ENCODE results near the gene ATXN8OS.
"Not testable (repeated sequence)": the region's sequence is repeated elsewhere in the genome, so short reads cannot be mapped to it uniquely, and the experiment has no call there.

ATXN8OS gene

GRCh38 chr13:70107498-70108281 lies at the start of gene ATXN8OS:
ATXN8OS (plus strand) TSS chr13:70107826.
- no peak for ATAC-seq

GRCh38 chr13:70080012-70080411 lies 27.6 kb upstream of the ATXN8OS start:
- ATAC-seq: no peak

GRCh38 chr13:70087247-70087646 lies 20.4 kb upstream of the ATXN8OS start:
- ATAC-seq: no peak

GRCh38 chr13:70088926-70089325 lies 18.7 kb upstream of the ATXN8OS start:
- ATAC-seq: no peak

- no peak for ATAC-seq
These were observed 17.4 kb upstream of the ATXN8OS start for GRCh38 chr13:70090036-70090723.

GRCh38 chr13:70098669-70099068 lies 9.0 kb upstream of the ATXN8OS start:
- no peak for ATAC-seq

GRCh38 chr13:70104481-70104880 lies 3.1 kb upstream of the ATXN8OS start:
- ATAC-seq: no peak

- no peak for ATAC-seq
These were observed 515 bp upstream of the ATXN8OS start for GRCh38 chr13:70107125-70107497.

- no peak for ATAC-seq
These were observed 905 bp downstream of the ATXN8OS start, which contains the start of gene KLHL1 for GRCh38 chr13:70108356-70109105. KLHL1 (minus strand) TSS chr13:70108452; CDS start chr13:70107699, 753 bp downstream.

- no peak for ATAC-seq
These were observed 9.8 kb downstream of the ATXN8OS start for GRCh38 chr13:70117338-70117905.

GRCh38 chr13:70125693-70126092 lies 18.1 kb downstream of the ATXN8OS start:
- no peak for ATAC-seq

- ATAC-seq: no peak
These were observed 20.5 kb downstream of the ATXN8OS start for GRCh38 chr13:70128098-70128497.

GRCh38 chr13:70142658-70143057 lies 35.0 kb downstream of the ATXN8OS start:
- not testable (repeated sequence) for ATAC-seq

GRCh38 chr13:70162141-70162540 lies 54.5 kb downstream of the ATXN8OS start:
- ATAC-seq: no peak

- ATAC-seq: no peak
These were observed 63.1 kb downstream of the ATXN8OS start for GRCh38 chr13:70170689-70171088.

- no peak for ATAC-seq
These were observed 63.5 kb downstream of the ATXN8OS start for GRCh38 chr13:70171151-70171550.

- no peak for ATAC-seq
These were observed 65.4 kb downstream of the ATXN8OS start for GRCh38 chr13:70172946-70173597.

GRCh38 chr13:70173598-70173959 lies 66.0 kb downstream of the ATXN8OS start:
- ATAC-seq: no peak

GRCh38 chr13:70178346-70178745 lies 70.7 kb downstream of the ATXN8OS start:
- no peak for ATAC-seq
